Neural cell (in vitro differentiated cells): ENCODE data around the gene MISFA. TPM values are rescaled to one million over a fixed set of nuclear protein-coding genes. Genes with fewer than 3 reads are reported as not detected.

Source experiments
- H2AFZ ChIP-seq: fragments of 200-600, 300-800 bp; sonication (generic), shearing (Covaris generic); 2 replicates; pipeline ENCODE4 v1.6.0; 2014; ENCODE audit warnings: low read depth, mild to moderate bottlenecking, antibody characterized with exemption, low read length, moderate library complexity
- H3F3A ChIP-seq: fragments of 200-600 bp; shearing (Covaris generic); 2 replicates; pipeline ENCODE4 v1.6.1; 2016; ENCODE audit warnings: mild to moderate bottlenecking, moderate library complexity, mixed read lengths, antibody characterized with exemption, low read length; ENCODE audit not compliant: insufficient read depth, poor library complexity, severe bottlenecking
- H3K27ac ChIP-seq: fragments of 200-600, 300-800 bp; sonication (generic), shearing (Covaris generic); 2 replicates; pipeline ENCODE4 v1.5.1; 2014; ENCODE audit warnings: mild to moderate bottlenecking, low read length, moderate library complexity
- H3K27me3 ChIP-seq: fragments of 300-800, 200-600 bp; sonication (generic), shearing (Covaris generic); 2 replicates; pipeline ENCODE4 v1.6.0; 2014; ENCODE audit warnings: mild to moderate bottlenecking, low read depth, low read length, moderate library complexity; ENCODE audit not compliant: insufficient read depth
- H3K36me3 ChIP-seq: fragments of 300-800, 200-600 bp; sonication (generic), shearing (Covaris generic); 2 replicates; pipeline ENCODE4 v1.5.1; 2014; ENCODE audit warnings: mild to moderate bottlenecking, antibody characterized with exemption, low read length, moderate library complexity; ENCODE audit not compliant: insufficient read depth
- H3K4me2 ChIP-seq: fragments of 300-800, 200-600 bp; sonication (generic), shearing (Covaris generic); 2 replicates; pipeline ENCODE4 v1.6.0; 2014; ENCODE audit warnings: mild to moderate bottlenecking, low read length
- H3K4me3 ChIP-seq: fragments of 300-800, 200-600 bp; sonication (generic), shearing (Covaris generic); 2 replicates; pipeline ENCODE4 v1.5.1; 2014; ENCODE audit warnings: mild to moderate bottlenecking, low read length, moderate library complexity
- H3K79me2 ChIP-seq: fragments of 200-600 bp; shearing (Covaris generic); replicated peaks from 2 replicates; pipeline ENCODE4 v1.6.0; 2014; ENCODE audit warnings: mild to moderate bottlenecking, low read length, moderate library complexity; ENCODE audit not compliant: insufficient read depth
- H3K9ac ChIP-seq: fragments of 300-800, 200-600 bp; sonication (generic), shearing (Covaris generic); 2 replicates; pipeline ENCODE4 v1.6.1; 2016; ENCODE audit warnings: mild to moderate bottlenecking, low read length, mixed read lengths
- H3K9me2 ChIP-seq: fragments of 200-600 bp; shearing (Covaris generic); 2 replicates; pipeline ENCODE4 v1.6.1; 2016; ENCODE audit warnings: mild to moderate bottlenecking, low read length, mixed read lengths; ENCODE audit not compliant: insufficient read depth
- H3K9me3 ChIP-seq: fragments of 200-600, 300-800 bp; sonication (generic), shearing (Covaris generic); 2 replicates; pipeline ENCODE4 v1.6.1; 2016; ENCODE audit warnings: mild to moderate bottlenecking, mixed run types, low read length, moderate library complexity, mixed read lengths
- H4K20me1 ChIP-seq: fragments of 200-600 bp; shearing (Covaris generic); 2 replicates; pipeline ENCODE4 v1.6.1; 2016; ENCODE audit warnings: mild to moderate bottlenecking, mixed run types; ENCODE audit not compliant: insufficient read depth
- CTCF ChIP-seq: fragments of 450-650 bp; IDR thresholded peaks from 2 replicates; pipeline ENCODE4 v1.5.1; 2014; ENCODE audit warnings: antibody characterized with exemption, mild to moderate bottlenecking, moderate library complexity; ENCODE audit not compliant: poor library complexity, severe bottlenecking
- EP300 ChIP-seq: fragments of 450-650 bp; conservative IDR thresholded peaks from 2 replicates; pipeline ENCODE4 v1.6.1; 2014; ENCODE audit warnings: antibody characterized with exemption, mild to moderate bottlenecking, moderate library complexity; ENCODE audit not compliant: poor library complexity, severe bottlenecking
- EZH2 ChIP-seq: fragments of 200-600, 300-800 bp; shearing (Covaris generic), sonication (generic); IDR thresholded peaks from 2 replicates; pipeline ENCODE4 v1.6.1; 2014; ENCODE audit warnings: antibody characterized with exemption, low read length, borderline replicate concordance, mild to moderate bottlenecking; ENCODE audit not compliant: insufficient read depth, poor library complexity, severe bottlenecking
- MXI1 ChIP-seq: fragments of 450-650 bp; conservative IDR thresholded peaks from 2 replicates; pipeline ENCODE4 v1.6.1; 2014; ENCODE audit warnings: antibody characterized with exemption, mild to moderate bottlenecking; ENCODE audit not compliant: poor library complexity, severe bottlenecking
- POLR2AphosphoS5 ChIP-seq: IDR thresholded peaks from 2 replicates; pipeline ENCODE4 v1.6.1; 2012
- RAD21 ChIP-seq: fragments of 450-650 bp; conservative IDR thresholded peaks from 2 replicates; pipeline ENCODE4 v1.6.1; 2014; ENCODE audit warnings: antibody characterized with exemption, mild to moderate bottlenecking, moderate library complexity
- SMC3 ChIP-seq: fragments of 450-650 bp; conservative IDR thresholded peaks from 2 replicates; pipeline ENCODE4 v1.6.1; 2014; ENCODE audit warnings: antibody characterized with exemption, mild to moderate bottlenecking, moderate library complexity; ENCODE audit not compliant: poor library complexity
- TAF1 ChIP-seq: IDR thresholded peaks from 2 replicates; pipeline ENCODE4 v1.6.1; 2012; ENCODE audit warnings: low read depth
- polyA plus RNA-seq: library from polyadenylated mRNA; depleted of rRNA; stranded (reverse); fragments of >200 nt; gene quantifications from 2 replicates; pipeline ENCODE4 v1.2.3, GENCODE V29; 2014
- TF ChIP-seq, protein P1 (sequence below): IDR thresholded peaks from 2 replicates; pipeline ENCODE4 v1.6.1; 2012; ENCODE audit warnings: borderline replicate concordance

MISFA gene
- polyA plus RNA-seq, 1 donor from 2014 or later: 6.0 TPM

GRCh38 chr11:18567081-18567480 is 32.5 kb upstream of the MISFA start:
- H3K9me3 ChIP-seq: no peaks in the 10 kb centered on the region
- H2AFZ ChIP-seq: no peak overlapping the region
- no peak overlapping the region for H3K9ac ChIP-seq
- H3K79me2 ChIP-seq: no peaks in the 10 kb centered on the region
- H3K4me2 ChIP-seq: no peak overlapping the region
- H3K4me3 ChIP-seq: no peak overlapping the region
- H3K9me2 ChIP-seq: no peaks in the 10 kb centered on the region
- TF ChIP-seq, protein P1, sequence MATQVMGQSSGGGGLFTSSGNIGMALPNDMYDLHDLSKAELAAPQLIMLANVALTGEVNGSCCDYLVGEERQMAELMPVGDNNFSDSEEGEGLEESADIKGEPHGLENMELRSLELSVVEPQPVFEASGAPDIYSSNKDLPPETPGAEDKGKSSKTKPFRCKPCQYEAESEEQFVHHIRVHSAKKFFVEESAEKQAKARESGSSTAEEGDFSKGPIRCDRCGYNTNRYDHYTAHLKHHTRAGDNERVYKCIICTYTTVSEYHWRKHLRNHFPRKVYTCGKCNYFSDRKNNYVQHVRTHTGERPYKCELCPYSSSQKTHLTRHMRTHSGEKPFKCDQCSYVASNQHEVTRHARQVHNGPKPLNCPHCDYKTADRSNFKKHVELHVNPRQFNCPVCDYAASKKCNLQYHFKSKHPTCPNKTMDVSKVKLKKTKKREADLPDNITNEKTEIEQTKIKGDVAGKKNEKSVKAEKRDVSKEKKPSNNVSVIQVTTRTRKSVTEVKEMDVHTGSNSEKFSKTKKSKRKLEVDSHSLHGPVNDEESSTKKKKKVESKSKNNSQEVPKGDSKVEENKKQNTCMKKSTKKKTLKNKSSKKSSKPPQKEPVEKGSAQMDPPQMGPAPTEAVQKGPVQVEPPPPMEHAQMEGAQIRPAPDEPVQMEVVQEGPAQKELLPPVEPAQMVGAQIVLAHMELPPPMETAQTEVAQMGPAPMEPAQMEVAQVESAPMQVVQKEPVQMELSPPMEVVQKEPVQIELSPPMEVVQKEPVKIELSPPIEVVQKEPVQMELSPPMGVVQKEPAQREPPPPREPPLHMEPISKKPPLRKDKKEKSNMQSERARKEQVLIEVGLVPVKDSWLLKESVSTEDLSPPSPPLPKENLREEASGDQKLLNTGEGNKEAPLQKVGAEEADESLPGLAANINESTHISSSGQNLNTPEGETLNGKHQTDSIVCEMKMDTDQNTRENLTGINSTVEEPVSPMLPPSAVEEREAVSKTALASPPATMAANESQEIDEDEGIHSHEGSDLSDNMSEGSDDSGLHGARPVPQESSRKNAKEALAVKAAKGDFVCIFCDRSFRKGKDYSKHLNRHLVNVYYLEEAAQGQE: no peak
- no peak for TF ChIP-seq TAF1
- no peak for TF ChIP-seq EZH2
- TF ChIP-seq EP300: no peak
- TF ChIP-seq MXI1: no peak
- TF ChIP-seq RAD21: no peak
- no peak for TF ChIP-seq CTCF
- no peak for TF ChIP-seq POLR2AphosphoS5
- TF ChIP-seq SMC3: no peak
- no peak overlapping the region for H3K27ac ChIP-seq
- no peaks in the 10 kb centered on the region for H3K27me3 ChIP-seq
- H3F3A ChIP-seq: no peaks in the 10 kb centered on the region
- no peaks in the 10 kb centered on the region for H4K20me1 ChIP-seq
- no peaks in the 10 kb centered on the region for H3K36me3 ChIP-seq

GRCh38 chr11:18575361-18575760 is 24.2 kb upstream of the MISFA start:
- no peaks in the 10 kb centered on the region for H3K36me3 ChIP-seq
- no peaks in the 10 kb centered on the region for H3K9me3 ChIP-seq
- no peak for TF ChIP-seq TAF1
- no peak overlapping the region for H3K9ac ChIP-seq
- H3K4me3 ChIP-seq: no peak overlapping the region
- H3K4me2 ChIP-seq: no peak overlapping the region
- H3F3A ChIP-seq: no peaks in the 10 kb centered on the region
- no peaks in the 10 kb centered on the region for H3K27me3 ChIP-seq
- H3K27ac ChIP-seq: no peak overlapping the region
- H2AFZ ChIP-seq: no peak overlapping the region
- no peaks in the 10 kb centered on the region for H3K9me2 ChIP-seq
- no peaks in the 10 kb centered on the region for H4K20me1 ChIP-seq
- no peaks in the 10 kb centered on the region for H3K79me2 ChIP-seq

- Histone ChIP-seq H3K9ac (no peak overlapping the region), H3K9me2 (no peaks in the 10 kb centered on the region), H3K27me3 (no peaks in the 10 kb centered on the region), H3K9me3 (no peaks in the 10 kb centered on the region), H2AFZ (no peak overlapping the region), H4K20me1 (no peaks in the 10 kb centered on the region), H3K4me2 (no peak overlapping the region), H3K36me3 (no peaks in the 10 kb centered on the region), H3K79me2 (no peaks in the 10 kb centered on the region), H3F3A (no peaks in the 10 kb centered on the region), H3K4me3 (no peak overlapping the region), H3K27ac (no peak overlapping the region)
- no peak for TF ChIP-seq SMC3
- TF ChIP-seq, protein P1: no peak
These were observed 20.5 kb upstream of the MISFA start for GRCh38 chr11:18578975-18579598.
